Measurements from ENCODE around the gene CSNK2A1. TPM values are rescaled to one million over a fixed set of nuclear protein-coding genes. Genes with fewer than 3 reads are reported as not detected.

CSNK2A1 gene
- total and polyA plus RNA-seq, 2 of the 8 experiments (the other 6 are each of a cell fraction or from before 2014, with no cell fraction given): 117 to 260 TPM

DNA sequence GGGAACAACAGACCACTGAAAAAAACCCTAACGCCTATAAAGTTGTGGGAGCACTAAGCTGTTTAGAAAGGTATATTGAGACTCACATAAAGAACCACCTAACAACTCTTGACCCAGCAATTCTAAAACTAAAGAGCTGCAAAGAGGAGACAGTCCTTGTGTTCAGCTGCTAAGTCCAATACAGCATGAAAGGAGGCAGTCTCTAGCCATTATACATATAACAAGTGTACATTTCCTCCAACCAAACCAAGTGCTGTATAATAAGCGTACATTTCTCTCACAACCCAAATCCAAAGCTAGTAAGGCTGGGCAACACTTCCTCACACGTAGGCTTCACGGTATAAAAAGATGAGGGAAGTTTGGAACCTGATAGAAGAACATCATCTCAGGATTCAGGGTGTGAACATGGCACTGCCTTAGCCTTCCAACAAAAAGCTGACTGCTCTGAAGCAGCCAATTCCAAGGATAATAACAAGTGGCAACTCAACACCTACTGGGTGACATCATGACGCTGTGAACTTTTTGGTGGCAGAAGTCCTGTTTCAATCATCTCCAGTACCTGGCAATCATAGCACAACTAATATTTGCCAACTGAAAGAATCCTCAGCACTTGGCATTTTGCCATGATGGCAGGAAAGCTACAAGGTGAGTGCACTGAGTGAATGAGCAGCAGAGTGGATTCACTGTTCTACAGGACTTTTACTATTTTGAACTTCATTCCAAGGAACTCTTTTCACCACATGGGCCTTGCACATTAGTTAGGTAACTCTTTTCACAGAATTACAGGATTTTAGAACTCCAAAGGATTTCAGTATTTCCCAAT lies 97.9 kb downstream of the CSNK2A1 start:
- no peaks in the 10 kb centered on the region for H3K4me1 ChIP-seq (replicated peaks in 1 of 4; ENCODE audit: control insufficient read depth in 3 of 4, insufficient read depth in 4 of 4, low read length in 3 of 4)
- no peak overlapping the region for H2AFZ ChIP-seq (ENCODE audit: low read length)
- no peak overlapping the region for H3K23ac ChIP-seq (ENCODE audit: insufficient read length)
- H3K79me2 ChIP-seq (ENCODE audit: control insufficient read depth in 1 of 2, insufficient read depth in 2 of 2, low read length in 2 of 2): peaks cover 0 to 5% of the 10 kb centered on the region in 2 experiments; a peak in 3 of 4 replicates
- no peak overlapping the region for H3K18ac ChIP-seq (ENCODE audit: extremely low read depth, low read length)
- H3K4me2 ChIP-seq (ENCODE audit: insufficient read depth in 1 of 2, low read depth in 2 of 2, low read length in 2 of 2): no peak overlapping the region
- no peak overlapping the region for H2BK120ac ChIP-seq (replicated peaks; ENCODE audit: low read depth, low read length)
- H2BK5ac ChIP-seq (ENCODE audit: low read depth, low read length): no peak overlapping the region
- no peaks in the 10 kb centered on the region for H3K23me2 ChIP-seq (ENCODE audit: low read depth, low read length)
- 87% methylated on average over 5 of the region's 5 CpGs; no CpG with 5 or more reads in 1 of the 2 experiments for WGBS, 2 experiments (ENCODE audit: extremely low coverage in 1 of 2, insufficient coverage in 1 of 2, insufficient read length in 1 of 2, insufficient replicate concordance in 2 of 2, low coverage in 1 of 2, low lambda C conversion rate in 2 of 2, missing lambda C conversion rate in 1 of 2)
- no peak for FAIRE-seq
- peaks cover 0 to 7% of the 10 kb centered on the region in 2 experiments for H4K20me1 ChIP-seq (replicated peaks in 1 of 2; ENCODE audit: control insufficient read depth in 1 of 2, insufficient read depth in 2 of 2, low read length in 2 of 2)
- H3K9me3 ChIP-seq (ENCODE audit: insufficient read depth in 2 of 2, low read depth in 1 of 2, low read length in 1 of 2): no peaks in the 10 kb centered on the region
- H4K8ac ChIP-seq (ENCODE audit: extremely low read depth, insufficient read depth, low read length): no peak overlapping the region
- H2BK12ac ChIP-seq (ENCODE audit: low read depth, low read length): no peak overlapping the region
- no peak overlapping the region for H3K14ac ChIP-seq (ENCODE audit: insufficient read length)
- no peak overlapping the region for H3K27ac ChIP-seq (ENCODE audit: low read depth, low read length)
- H4K91ac ChIP-seq (replicated peaks; ENCODE audit: insufficient read length, low read length): no peak overlapping the region
- no peak overlapping the region for H3K56ac ChIP-seq (replicated peaks; ENCODE audit: insufficient read length, low read depth, low read length)
- H2BK20ac ChIP-seq (ENCODE audit: low read length): no peak overlapping the region
- no peak overlapping the region for H3K4ac ChIP-seq (replicated peaks; ENCODE audit: insufficient read length, low read depth, low read length)
- peaks cover 11 to 43% (median 13%) of the 10 kb centered on the region in 4 experiments; a peak in 6 of 8 replicates for H3K36me3 ChIP-seq (ENCODE audit: control insufficient read depth in 2 of 4, insufficient read depth in 4 of 4, low read length in 3 of 4)
- no peak for DNase-seq (ENCODE audit: low read depth in 1 of 2, low spot score in 2 of 2)
- no peaks in the 10 kb centered on the region for H3K27me3 ChIP-seq (replicated peaks in 1 of 4; ENCODE audit: control insufficient read depth in 3 of 4, extremely low read depth in 1 of 4, insufficient read depth in 3 of 4, low read length in 3 of 4)
- POLR2A ChIA-PET (ENCODE audit: partially characterized antibody): interaction anchor here (0.9 to 2.9 kb wide), 5 partner anchors 9 to 98 kb away, joined by 3 to 9 read pairs (median 4); partner anchors contain the start of gene NRSN2
- no peak overlapping the region for H3K4me3 ChIP-seq (ENCODE audit: extremely low read depth in 1 of 4, insufficient read depth in 2 of 4, low read depth in 3 of 4, low read length in 4 of 4)
- no peak overlapping the region for H2AK5ac ChIP-seq (ENCODE audit: low read depth, low read length)
- CTCF ChIA-PET (ENCODE audit: partially characterized antibody): interaction anchor here (0.7 to 1.5 kb wide), 10 partner anchors 8 to 315 kb away, joined by 3 to 5 read pairs (median 3); no protein-coding TSS in a partner anchor
- H2BK15ac ChIP-seq (ENCODE audit: low read length): no peak overlapping the region
- H3K9ac ChIP-seq (replicated peaks in 1 of 4; ENCODE audit: extremely low read depth in 1 of 4, low read depth in 3 of 4, low read length in 3 of 4): no peak overlapping the region
- H3K79me1 ChIP-seq (ENCODE audit: low read depth, low read length): peaks cover 4% of the 10 kb centered on the region; the same call in 1 of the 2 replicates
- no peak overlapping the region for H4K5ac ChIP-seq (ENCODE audit: insufficient read length, low read depth, low read length)
- TF ChIP-seq POU5F1 (IDR thresholded peaks at IDR 0.05; ENCODE audit: low read depth, low read length) (no peak), RBBP5 (IDR thresholded peaks at IDR 0.05; ENCODE audit: borderline replicate concordance, low read depth, low read length) (no peak), JUND (IDR thresholded peaks at IDR 0.05; ENCODE audit: low read length) (no peak), ASH2L (IDR thresholded peaks at IDR 0.05; ENCODE audit: low read length) (no peak), CBX5 (IDR thresholded peaks at IDR 0.05; ENCODE audit: low read depth, low read length) (no peak), YY1 (IDR thresholded peaks at IDR 0.05; ENCODE audit: low read depth, low read length) (no peak), SIRT6 (IDR thresholded peaks at IDR 0.05; ENCODE audit: low read length) (no peak), RAD21 (IDR thresholded peaks at IDR 0.05 in 1 of 2, conservative IDR thresholded peaks at IDR 0.05 in 1 of 2; ENCODE audit: low read depth in 2 of 2, low read length in 2 of 2) (no peak), CREB1 (IDR thresholded peaks at IDR 0.05) (no peak), SIX5 (IDR thresholded peaks at IDR 0.05; ENCODE audit: low read depth, low read length) (no peak), POLR2AphosphoS5 (IDR thresholded peaks at IDR 0.05; ENCODE audit: low read depth, low read length) (no peak), KDM5A (IDR thresholded peaks at IDR 0.05; ENCODE audit: low read length) (no peak), EZH2 (IDR thresholded peaks at IDR 0.05; ENCODE audit: low read depth, low read length, severe bottlenecking) (no peak)

Data from H1 (cell line).